ENCODE results near the gene VTA1. TPM values are rescaled to one million over a fixed set of nuclear protein-coding genes. Genes with fewer than 3 reads are reported as not detected.

VTA1 gene
- polyA plus RNA-seq, 1 of the 3 experiments (the other 2 are of a cell fraction): 60.1 TPM

DNA sequence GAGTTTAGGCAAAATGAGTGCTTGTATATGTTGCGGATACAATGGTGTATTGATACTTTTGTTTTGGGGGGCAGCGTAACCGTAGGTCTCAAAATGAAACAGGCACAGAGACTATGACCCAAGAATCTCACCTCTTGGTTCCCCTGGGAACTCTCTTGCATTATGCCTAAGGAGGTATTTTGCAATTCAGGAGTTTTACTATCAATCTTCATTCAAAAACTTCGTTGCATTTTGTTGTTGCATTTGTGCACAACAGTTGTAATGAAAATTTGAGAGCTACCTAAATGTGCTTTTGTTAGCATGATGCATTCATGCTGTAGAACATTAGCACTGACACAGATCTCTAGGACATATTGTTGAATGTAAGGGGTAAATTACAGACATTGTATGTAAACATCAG lies 18.2 kb downstream of the VTA1 start:
- Histone ChIP-seq H4K20me1 (ENCODE audit: insufficient read depth) (0 out of 2 replicates have a peak, but pooled peaks cover 15% of the 10 kb centered on the region), H3F3A (replicated peaks; ENCODE audit: insufficient read depth) (peaks cover 10% of the 10 kb centered on the region), H3K4me1 (ENCODE audit: control insufficient read depth in 1 of 2, insufficient read depth in 2 of 2, low read depth in 1 of 2, low read length in 1 of 2) (no peaks in the 10 kb centered on the region; a peak in 2 of 4 replicates), H3K9me2 (no peaks in the 10 kb centered on the region), H2AFZ (ENCODE audit: low read depth) (no peak overlapping the region), H3K9me3 (no peaks in the 10 kb centered on the region), H3K27ac (ENCODE audit: low read depth in 2 of 2, low read length in 1 of 2) (no peak overlapping the region; a peak in 1 of 4 replicates), H3K4me2 (no peak overlapping the region), H3K79me2 (ENCODE audit: insufficient read depth) (peaks cover 84% of the 10 kb centered on the region), H3K4me3 (ENCODE audit: low read depth in 2 of 2, low read length in 1 of 2) (no peak overlapping the region), H3K36me3 (replicated peaks in 1 of 2; ENCODE audit: control insufficient read depth in 1 of 2, insufficient read depth in 2 of 2, low read length in 1 of 2) (peaks cover 31 to 47% of the 10 kb centered on the region in 2 experiments), H3K9ac (no peak overlapping the region), H3K27me3 (ENCODE audit: insufficient read depth) (no peaks in the 10 kb centered on the region)
- POLR2A ChIA-PET: no interaction called here
- no peak for DNase-seq
- TF ChIP-seq, protein P1, sequence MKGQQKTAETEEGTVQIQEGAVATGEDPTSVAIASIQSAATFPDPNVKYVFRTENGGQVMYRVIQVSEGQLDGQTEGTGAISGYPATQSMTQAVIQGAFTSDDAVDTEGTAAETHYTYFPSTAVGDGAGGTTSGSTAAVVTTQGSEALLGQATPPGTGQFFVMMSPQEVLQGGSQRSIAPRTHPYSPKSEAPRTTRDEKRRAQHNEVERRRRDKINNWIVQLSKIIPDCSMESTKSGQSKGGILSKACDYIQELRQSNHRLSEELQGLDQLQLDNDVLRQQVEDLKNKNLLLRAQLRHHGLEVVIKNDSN (IDR thresholded peaks at IDR 0.05; ENCODE audit: borderline replicate concordance, low read depth): no peak
- TF ChIP-seq TEAD4 (IDR thresholded peaks at IDR 0.05; ENCODE audit: borderline replicate concordance, insufficient read depth): no peak
- TF ChIP-seq, protein P2, sequence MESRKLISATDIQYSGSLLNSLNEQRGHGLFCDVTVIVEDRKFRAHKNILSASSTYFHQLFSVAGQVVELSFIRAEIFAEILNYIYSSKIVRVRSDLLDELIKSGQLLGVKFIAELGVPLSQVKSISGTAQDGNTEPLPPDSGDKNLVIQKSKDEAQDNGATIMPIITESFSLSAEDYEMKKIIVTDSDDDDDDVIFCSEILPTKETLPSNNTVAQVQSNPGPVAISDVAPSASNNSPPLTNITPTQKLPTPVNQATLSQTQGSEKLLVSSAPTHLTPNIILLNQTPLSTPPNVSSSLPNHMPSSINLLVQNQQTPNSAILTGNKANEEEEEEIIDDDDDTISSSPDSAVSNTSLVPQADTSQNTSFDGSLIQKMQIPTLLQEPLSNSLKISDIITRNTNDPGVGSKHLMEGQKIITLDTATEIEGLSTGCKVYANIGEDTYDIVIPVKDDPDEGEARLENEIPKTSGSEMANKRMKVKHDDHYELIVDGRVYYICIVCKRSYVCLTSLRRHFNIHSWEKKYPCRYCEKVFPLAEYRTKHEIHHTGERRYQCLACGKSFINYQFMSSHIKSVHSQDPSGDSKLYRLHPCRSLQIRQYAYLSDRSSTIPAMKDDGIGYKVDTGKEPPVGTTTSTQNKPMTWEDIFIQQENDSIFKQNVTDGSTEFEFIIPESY (IDR thresholded peaks at IDR 0.05; ENCODE audit: borderline replicate concordance, low read depth): no peak
- TF ChIP-seq, protein P3, sequence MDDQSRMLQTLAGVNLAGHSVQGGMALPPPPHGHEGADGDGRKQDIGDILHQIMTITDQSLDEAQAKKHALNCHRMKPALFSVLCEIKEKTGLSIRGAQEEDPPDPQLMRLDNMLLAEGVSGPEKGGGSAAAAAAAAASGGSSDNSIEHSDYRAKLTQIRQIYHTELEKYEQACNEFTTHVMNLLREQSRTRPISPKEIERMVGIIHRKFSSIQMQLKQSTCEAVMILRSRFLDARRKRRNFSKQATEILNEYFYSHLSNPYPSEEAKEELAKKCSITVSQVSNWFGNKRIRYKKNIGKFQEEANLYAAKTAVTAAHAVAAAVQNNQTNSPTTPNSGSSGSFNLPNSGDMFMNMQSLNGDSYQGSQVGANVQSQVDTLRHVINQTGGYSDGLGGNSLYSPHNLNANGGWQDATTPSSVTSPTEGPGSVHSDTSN (IDR thresholded peaks at IDR 0.05): no peak
- TF ChIP-seq, protein P4, sequence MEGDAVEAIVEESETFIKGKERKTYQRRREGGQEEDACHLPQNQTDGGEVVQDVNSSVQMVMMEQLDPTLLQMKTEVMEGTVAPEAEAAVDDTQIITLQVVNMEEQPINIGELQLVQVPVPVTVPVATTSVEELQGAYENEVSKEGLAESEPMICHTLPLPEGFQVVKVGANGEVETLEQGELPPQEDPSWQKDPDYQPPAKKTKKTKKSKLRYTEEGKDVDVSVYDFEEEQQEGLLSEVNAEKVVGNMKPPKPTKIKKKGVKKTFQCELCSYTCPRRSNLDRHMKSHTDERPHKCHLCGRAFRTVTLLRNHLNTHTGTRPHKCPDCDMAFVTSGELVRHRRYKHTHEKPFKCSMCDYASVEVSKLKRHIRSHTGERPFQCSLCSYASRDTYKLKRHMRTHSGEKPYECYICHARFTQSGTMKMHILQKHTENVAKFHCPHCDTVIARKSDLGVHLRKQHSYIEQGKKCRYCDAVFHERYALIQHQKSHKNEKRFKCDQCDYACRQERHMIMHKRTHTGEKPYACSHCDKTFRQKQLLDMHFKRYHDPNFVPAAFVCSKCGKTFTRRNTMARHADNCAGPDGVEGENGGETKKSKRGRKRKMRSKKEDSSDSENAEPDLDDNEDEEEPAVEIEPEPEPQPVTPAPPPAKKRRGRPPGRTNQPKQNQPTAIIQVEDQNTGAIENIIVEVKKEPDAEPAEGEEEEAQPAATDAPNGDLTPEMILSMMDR (IDR thresholded peaks at IDR 0.05): no peak
- TF ChIP-seq SMC3 (IDR thresholded peaks at IDR 0.05; ENCODE audit: low read depth, low read length): no peak
- TF ChIP-seq, protein P5, sequence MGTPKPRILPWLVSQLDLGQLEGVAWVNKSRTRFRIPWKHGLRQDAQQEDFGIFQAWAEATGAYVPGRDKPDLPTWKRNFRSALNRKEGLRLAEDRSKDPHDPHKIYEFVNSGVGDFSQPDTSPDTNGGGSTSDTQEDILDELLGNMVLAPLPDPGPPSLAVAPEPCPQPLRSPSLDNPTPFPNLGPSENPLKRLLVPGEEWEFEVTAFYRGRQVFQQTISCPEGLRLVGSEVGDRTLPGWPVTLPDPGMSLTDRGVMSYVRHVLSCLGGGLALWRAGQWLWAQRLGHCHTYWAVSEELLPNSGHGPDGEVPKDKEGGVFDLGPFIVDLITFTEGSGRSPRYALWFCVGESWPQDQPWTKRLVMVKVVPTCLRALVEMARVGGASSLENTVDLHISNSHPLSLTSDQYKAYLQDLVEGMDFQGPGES (IDR thresholded peaks at IDR 0.05; ENCODE audit: low read depth, low read length): no peak
- TF ChIP-seq CHD2 (IDR thresholded peaks at IDR 0.05; ENCODE audit: low read length, partially characterized antibody): no peak
- TF ChIP-seq RCOR1 (IDR thresholded peaks at IDR 0.05; ENCODE audit: low read length): no peak
- TF ChIP-seq NRF1 (IDR thresholded peaks at IDR 0.05; ENCODE audit: low read depth, low read length): no peak
- CTCF ChIA-PET: interaction anchor here (1.1 to 2.8 kb wide), 3 partner anchors 9 to 42 kb away, joined by 3 to 18 read pairs (median 4); no protein-coding TSS in a partner anchor
- WGBS (ENCODE audit: low lambda C conversion rate): 84% methylated on average over 4 of the region's 4 CpGs
